GM23248 (cell line): ENCODE measurements around the gene HYLS1.

ENCODE experiments used
- EZH2 ChIP-seq: fragments of 200-600 bp; sonication (generic); IDR thresholded peaks from 2 replicates; pipeline ENCODE4 v1.6.1; 2018; ENCODE audit warnings: antibody characterized with exemption, mild to moderate bottlenecking; ENCODE audit not compliant: insufficient read depth, poor library complexity, severe bottlenecking
- EZH2phosphoT487 ChIP-seq: fragments of 200-600 bp; sonication (generic); IDR thresholded peaks from 2 replicates; pipeline ENCODE4 v1.6.1; 2018; ENCODE audit warnings: antibody characterized with exemption, moderate library complexity, mild to moderate bottlenecking, low read depth; ENCODE audit not compliant: insufficient read depth

GRCh38 chr11:125871391-125872137 is 15.9 kb upstream of the HYLS1 start:
- TF ChIP-seq EZH2 (no peak), EZH2phosphoT487 (no peak)
